ENCODE measurements around the gene RAB9A. TPM values are rescaled to one million over a fixed set of nuclear protein-coding genes. Genes with fewer than 3 reads are reported as not detected.
A peak's percentile ranks its signal among the peaks of the same experiment; 100 is the strongest.
"Not testable (repeated sequence)": the region's sequence is repeated elsewhere in the genome, so short reads cannot be mapped to it uniquely, and the experiment has no call there.

The RAB9A gene
- total and polyA plus RNA-seq, 4 donors = 18.2 to 26.2 (median 20.2) TPM

DNA sequence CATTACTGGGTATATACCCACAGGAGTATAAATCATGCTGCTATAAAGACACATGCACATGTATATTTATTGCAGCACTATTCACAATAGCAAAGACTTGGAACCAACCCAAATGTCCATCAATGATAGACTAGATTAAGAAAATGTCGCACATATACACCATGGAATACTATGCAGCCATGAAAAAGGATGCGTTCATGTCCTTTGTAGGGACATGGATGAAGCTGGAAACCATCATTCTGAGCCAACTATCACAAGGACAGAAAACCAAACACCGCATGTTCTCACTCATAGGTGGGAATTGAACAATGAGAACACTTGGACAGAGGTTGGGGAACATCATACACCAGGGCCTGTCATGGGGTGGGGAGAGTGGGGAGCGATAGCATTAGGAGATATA lies 9.2 kb upstream of the RAB9A start:
- H3K36me3 ChIP-seq (ENCODE audit: control insufficient read depth in 1 of 2, insufficient read depth in 2 of 2, low read length in 1 of 2); ATAC-seq (ENCODE audit: low FRiP score): not testable (repeated sequence)

DNA sequence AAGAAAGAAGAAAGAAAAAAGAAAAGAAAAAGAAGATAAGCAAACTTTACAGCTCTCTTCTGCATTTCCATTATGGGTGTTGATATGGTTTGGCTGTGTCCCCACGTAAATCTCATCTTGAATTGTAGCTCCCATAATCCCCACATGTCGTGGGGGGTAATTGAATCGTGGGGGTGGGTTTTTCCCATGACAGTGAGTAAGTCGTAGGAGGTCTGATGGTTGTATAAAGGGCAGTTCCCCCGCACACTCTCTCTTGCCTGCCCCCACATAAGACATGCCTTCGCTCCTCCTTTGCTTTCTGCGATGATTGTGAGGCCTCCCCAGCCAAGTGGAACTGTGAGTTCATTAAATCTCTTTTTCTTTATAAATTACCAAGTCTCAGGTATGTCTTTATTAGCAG lies 7.3 kb upstream of the RAB9A start:
- ATAC-seq (ENCODE audit: low FRiP score) (no peak), DNase-seq (no peak)
- Histone ChIP-seq H3K27me3 (ENCODE audit: control insufficient read depth in 1 of 2, insufficient read depth in 2 of 2, low read length in 1 of 2) (no peaks in the 10 kb centered on the region), H3K9me3 (ENCODE audit: control insufficient read depth, low read length) (no peaks in the 10 kb centered on the region), H3K4me3 (ENCODE audit: low read length in 2 of 2) (no peak overlapping the region), H3K36me3 (ENCODE audit: control insufficient read depth in 1 of 2, insufficient read depth in 2 of 2, low read length in 1 of 2) (no peaks in the 10 kb centered on the region), H3K27ac (ENCODE audit: low read depth in 1 of 2, low read length in 2 of 2) (no peak overlapping the region), H3K4me1 (ENCODE audit: control insufficient read depth in 1 of 2, insufficient read depth in 2 of 2, low read length in 2 of 2) (no peaks in the 10 kb centered on the region)
- intact Hi-C loops (cut with DNase I) = no loop called here
- WGBS, 2 donors = 71 to 87% methylated on average over 7 of the region's 7 CpGs

More for the DNA sequence above, 9.2 kb upstream of the RAB9A start:
- H3K27me3 ChIP-seq (ENCODE audit: control insufficient read depth in 1 of 2, insufficient read depth in 2 of 2, low read length in 1 of 2); DNase-seq; H3K4me3 ChIP-seq (ENCODE audit: low read length in 2 of 2); H3K4me1 ChIP-seq (ENCODE audit: control insufficient read depth in 1 of 2, insufficient read depth in 2 of 2, low read length in 2 of 2); intact Hi-C loops (cut with DNase I); H3K27ac ChIP-seq (ENCODE audit: low read depth in 1 of 2, low read length in 2 of 2); H3K9me3 ChIP-seq (ENCODE audit: control insufficient read depth, low read length): not testable (repeated sequence)
- WGBS, 2 donors = 95 to 100% methylated on average over 3 to 4 of the region's 4 CpGs

DNA sequence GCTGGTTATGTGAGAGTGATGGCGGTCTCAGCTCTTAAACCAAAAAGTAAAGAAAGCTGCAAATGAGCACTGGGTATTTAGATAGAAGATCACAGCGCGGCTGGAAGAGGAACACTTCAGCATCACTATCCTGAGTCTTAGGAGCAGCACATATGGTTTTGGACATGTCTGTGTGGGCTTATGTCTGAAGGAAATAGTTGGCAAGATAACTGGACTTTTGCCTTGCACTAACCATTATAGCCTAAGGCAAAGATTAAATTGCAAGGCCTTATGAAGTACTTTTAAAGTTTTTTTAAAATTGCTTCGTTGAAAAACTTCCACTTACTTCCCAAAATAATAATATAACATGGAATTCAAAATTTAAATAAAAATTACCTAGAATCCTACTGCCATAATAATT lies 4.6 kb upstream of the RAB9A start:
- no peak for DNase-seq
- no peak for ATAC-seq (ENCODE audit: low FRiP score)
- Histone ChIP-seq H3K36me3 (ENCODE audit: control insufficient read depth in 1 of 2, insufficient read depth in 2 of 2, low read length in 1 of 2) (no peaks in the 10 kb centered on the region), H3K4me1 (ENCODE audit: control insufficient read depth in 1 of 2, insufficient read depth in 2 of 2, low read length in 2 of 2) (no peaks in the 10 kb centered on the region), H3K27me3 (ENCODE audit: control insufficient read depth in 1 of 2, insufficient read depth in 2 of 2, low read length in 1 of 2) (no peaks in the 10 kb centered on the region), H3K4me3 (ENCODE audit: low read length in 2 of 2) (no peak overlapping the region), H3K27ac (ENCODE audit: low read depth in 1 of 2, low read length in 2 of 2) (no peak overlapping the region), H3K9me3 (ENCODE audit: control insufficient read depth, low read length) (no peaks in the 10 kb centered on the region)
- intact Hi-C loops (cut with DNase I) = no loop called here
- 72 to 92% methylated on average over 4 of the region's 4 CpGs for WGBS, 2 donors

DNA sequence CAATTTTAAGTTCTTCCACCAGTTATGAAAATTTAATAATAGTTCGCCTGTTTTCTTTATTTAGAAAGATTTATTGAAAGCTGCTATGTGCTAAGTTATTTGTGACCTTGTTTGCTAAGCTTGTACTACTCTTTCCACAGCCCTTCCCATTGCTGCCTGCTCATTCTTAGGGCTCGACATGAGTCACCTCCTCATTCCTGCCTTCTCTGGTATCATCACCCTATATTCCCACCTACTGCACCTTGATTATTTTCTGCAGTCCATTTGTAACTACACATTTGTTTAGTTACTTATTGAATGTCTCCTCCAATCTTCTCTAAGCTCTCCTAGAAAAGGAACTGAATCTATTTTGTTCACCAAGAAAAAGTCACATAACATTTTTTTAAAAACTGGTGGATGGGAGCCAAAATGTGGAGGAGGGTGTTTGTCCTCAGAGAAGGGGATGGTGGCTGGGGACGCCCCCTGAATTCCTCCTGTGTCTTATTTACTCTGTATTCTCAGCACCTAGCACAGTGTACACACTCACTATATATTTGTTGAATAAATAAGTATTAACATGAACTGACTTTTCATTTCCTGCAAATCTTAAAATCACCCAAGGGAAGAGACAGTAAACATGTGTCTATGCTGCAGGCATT lies 3.7 kb upstream of the RAB9A start:
- no peak overlapping the region for H3K27ac ChIP-seq (ENCODE audit: low read depth in 1 of 2, low read length in 2 of 2)
- intact Hi-C loops (cut with DNase I) = loop anchor here in 1 of 2 donors (5.0 kb wide), 1 partner anchor 33 kb away; the partner anchor contains the start of gene TCEANC
- DNase-seq (no peak), ATAC-seq (ENCODE audit: low FRiP score) (no peak)
- H3K27me3 ChIP-seq (ENCODE audit: control insufficient read depth in 1 of 2, insufficient read depth in 2 of 2, low read length in 1 of 2) = no peaks in the 10 kb centered on the region
- no peaks in the 10 kb centered on the region for H3K9me3 ChIP-seq (ENCODE audit: control insufficient read depth, low read length)
- no peaks in the 10 kb centered on the region for H3K36me3 ChIP-seq (ENCODE audit: control insufficient read depth in 1 of 2, insufficient read depth in 2 of 2, low read length in 1 of 2)
- H3K4me3 ChIP-seq (ENCODE audit: low read length in 2 of 2) = no peak overlapping the region
- 47 to 48% methylated on average over 3 of the region's 3 CpGs for WGBS, 2 donors
- no peaks in the 10 kb centered on the region for H3K4me1 ChIP-seq (ENCODE audit: control insufficient read depth in 1 of 2, insufficient read depth in 2 of 2, low read length in 2 of 2)

DNA sequence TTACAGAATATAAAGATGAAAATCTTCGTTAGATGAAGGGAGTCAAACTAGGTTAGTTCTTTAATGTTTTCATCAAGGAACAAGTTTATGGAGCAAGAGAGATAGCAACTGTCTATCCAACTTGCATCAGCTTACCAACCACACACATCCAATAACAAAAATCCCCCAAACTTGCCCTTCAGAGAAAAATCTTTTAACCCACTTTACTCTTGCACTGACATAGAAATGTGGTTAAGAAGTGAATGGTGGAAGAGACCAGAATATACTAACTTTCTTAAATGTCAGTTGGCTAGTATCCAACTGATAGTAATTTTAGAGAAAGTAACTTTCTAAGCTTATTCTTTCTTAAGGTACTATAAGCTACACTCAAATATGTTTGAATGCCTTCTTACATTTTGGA lies 1.7 kb upstream of the RAB9A start:
- Histone ChIP-seq H3K9me3 (ENCODE audit: control insufficient read depth, low read length) (no peaks in the 10 kb centered on the region), H3K4me3 (ENCODE audit: low read length in 2 of 2) (no peak overlapping the region), H3K27ac (ENCODE audit: low read depth in 1 of 2, low read length in 2 of 2) (no peak overlapping the region), H3K27me3 (ENCODE audit: control insufficient read depth in 1 of 2, insufficient read depth in 2 of 2, low read length in 1 of 2) (no peaks in the 10 kb centered on the region), H3K36me3 (ENCODE audit: control insufficient read depth in 1 of 2, insufficient read depth in 2 of 2, low read length in 1 of 2) (no peaks in the 10 kb centered on the region), H3K4me1 (ENCODE audit: control insufficient read depth in 1 of 2, insufficient read depth in 2 of 2, low read length in 2 of 2) (peaks cover 0 to 3% of the 10 kb centered on the region in 2 donors)
- WGBS, 2 donors = 77 to 98% methylated on average over 1 of the region's 1 CpG
- no peak for DNase-seq
- intact Hi-C loops (cut with DNase I) = loop anchor here in 1 of 2 donors (5.0 kb wide), 1 partner anchor 35 kb away; the partner anchor contains the start of gene TCEANC
- ATAC-seq (ENCODE audit: low FRiP score) = no peak

DNA sequence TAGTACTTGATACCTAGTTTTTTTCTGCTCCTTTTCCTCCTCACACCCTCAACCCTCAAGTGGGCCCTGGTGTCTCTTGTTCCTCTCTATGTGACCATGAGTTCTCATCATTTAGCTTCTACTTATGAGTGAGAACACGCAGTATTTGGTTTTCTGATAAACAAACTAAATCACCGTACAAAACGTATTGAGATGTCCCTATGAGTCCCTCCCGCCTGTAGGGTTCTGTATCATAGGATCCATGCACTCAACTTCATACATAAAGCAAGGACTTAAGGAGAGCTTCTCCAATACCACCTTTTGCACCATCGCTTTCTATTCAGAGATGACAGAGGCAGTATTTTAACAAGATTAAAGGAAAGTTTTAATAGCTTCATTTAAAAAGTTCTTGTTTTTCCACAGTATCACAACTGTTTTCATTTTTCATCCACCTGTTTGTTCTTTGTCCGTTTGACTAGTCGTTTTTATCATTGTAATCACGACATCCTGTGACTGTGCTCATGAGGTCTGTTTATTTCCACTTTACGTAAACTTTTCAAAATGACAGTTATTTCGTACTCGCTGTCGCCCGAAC lies 457 bp upstream of the RAB9A start:
- Histone ChIP-seq H3K36me3 (ENCODE audit: control insufficient read depth in 1 of 2, insufficient read depth in 2 of 2, low read length in 1 of 2) (no peaks in the 10 kb centered on the region), H3K9me3 (ENCODE audit: control insufficient read depth, low read length) (no peaks in the 10 kb centered on the region), H3K4me1 (ENCODE audit: control insufficient read depth in 1 of 2, insufficient read depth in 2 of 2, low read length in 2 of 2) (peaks cover 0 to 3% of the 10 kb centered on the region in 2 donors), H3K4me3 (ENCODE audit: low read length in 2 of 2) (peak overlapping the region; percentile 76 to 83), H3K27ac (ENCODE audit: low read depth in 1 of 2, low read length in 2 of 2) (peak overlapping the region in 1 of 2 donors; percentile 28), H3K27me3 (ENCODE audit: control insufficient read depth in 1 of 2, insufficient read depth in 2 of 2, low read length in 1 of 2) (no peaks in the 10 kb centered on the region)
- ATAC-seq (ENCODE audit: low FRiP score) (no peak), DNase-seq (no peak)
- intact Hi-C loops (cut with DNase I) = loop anchor here in 1 of 2 donors (5.0 kb wide), 1 partner anchor 36 kb away; the partner anchor contains the start of gene TCEANC
- 6 to 10% methylated on average over 13 of the region's 13 CpGs for WGBS, 2 donors

DNA sequence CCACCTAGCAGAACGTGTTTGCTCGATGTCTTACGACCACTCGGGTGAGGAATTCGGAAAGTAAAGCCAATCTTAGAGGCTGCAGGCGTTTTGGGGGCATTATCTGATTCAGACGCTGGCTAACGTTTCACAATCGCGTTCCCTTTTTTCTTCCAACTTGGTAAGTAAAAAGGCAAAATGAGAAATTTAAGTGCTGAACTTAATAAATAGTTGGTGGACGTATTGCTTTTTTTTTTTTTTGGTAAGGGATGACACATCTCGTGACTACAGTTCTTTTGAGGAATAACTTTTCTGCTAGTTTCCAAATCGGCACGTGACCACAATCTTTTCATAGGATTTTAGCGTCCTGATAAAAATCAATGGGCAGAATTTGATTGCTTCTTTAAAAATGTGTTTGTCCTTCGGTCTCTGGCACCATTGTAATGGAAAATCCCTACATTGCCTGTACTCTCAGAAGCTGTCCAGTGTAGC lies 848 bp downstream of the RAB9A start:
- ATAC-seq (ENCODE audit: low FRiP score) = no peak
- no peaks in the 10 kb centered on the region for H3K36me3 ChIP-seq (ENCODE audit: control insufficient read depth in 1 of 2, insufficient read depth in 2 of 2, low read length in 1 of 2)
- H3K4me1 ChIP-seq (ENCODE audit: control insufficient read depth in 1 of 2, insufficient read depth in 2 of 2, low read length in 2 of 2) = peaks cover 0 to 3% of the 10 kb centered on the region in 2 donors
- no peaks in the 10 kb centered on the region for H3K27me3 ChIP-seq (ENCODE audit: control insufficient read depth in 1 of 2, insufficient read depth in 2 of 2, low read length in 1 of 2)
- peak overlapping the region; percentile 83 to 90 for H3K4me3 ChIP-seq (ENCODE audit: low read length in 2 of 2)
- WGBS, 2 donors = 1 to 3% methylated on average over 16 of the region's 16 CpGs
- no peak for DNase-seq
- no peaks in the 10 kb centered on the region for H3K9me3 ChIP-seq (ENCODE audit: control insufficient read depth, low read length)
- intact Hi-C loops (cut with DNase I) = loop anchor here (5.0 kb wide), 2 partner anchors 37 to 43 kb away; partner anchors contain the start of genes OFD1 (in 2 of the 2), TRAPPC2 (in 2 of the 2) and TCEANC (in 1 of the 2)
- H3K27ac ChIP-seq (ENCODE audit: low read depth in 1 of 2, low read length in 2 of 2) = peak overlapping the region in 1 of 2 donors; percentile 88

DNA sequence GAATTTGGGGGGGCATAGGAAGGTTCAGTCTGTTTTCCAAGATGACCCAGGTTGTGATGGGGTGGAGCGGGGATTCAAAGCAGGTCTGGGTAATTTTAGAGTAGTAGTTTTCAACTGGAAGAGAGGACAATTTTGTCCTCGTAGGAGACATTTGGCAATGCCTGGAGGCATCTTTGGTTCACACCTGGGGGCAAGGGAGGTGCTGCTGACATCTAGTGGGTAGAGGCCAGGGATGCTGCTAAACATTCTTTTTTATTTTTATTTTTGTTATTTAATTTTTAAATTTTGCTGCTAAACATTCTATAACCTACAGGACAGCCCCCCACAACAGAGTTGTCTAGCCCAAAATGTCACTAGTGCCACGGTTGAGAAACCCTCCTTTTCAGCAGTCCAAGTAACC lies 1.9 kb downstream of the RAB9A start:
- WGBS, 2 donors = 67 to 74% methylated on average over 3 of the region's 3 CpGs
- intact Hi-C loops (cut with DNase I) = loop anchor here (5.0 kb wide), 1 partner anchor 41 kb away; the partner anchor contains the start of genes OFD1 (in 2 of the 2) and TRAPPC2 (in 2 of the 2)
- Histone ChIP-seq H3K9me3 (ENCODE audit: control insufficient read depth, low read length) (no peaks in the 10 kb centered on the region), H3K4me3 (ENCODE audit: low read length in 2 of 2) (peak overlapping the region in 1 of 2 donors; percentile 83), H3K36me3 (ENCODE audit: control insufficient read depth in 1 of 2, insufficient read depth in 2 of 2, low read length in 1 of 2) (no peaks in the 10 kb centered on the region), H3K27ac (ENCODE audit: low read depth in 1 of 2, low read length in 2 of 2) (no peak overlapping the region), H3K27me3 (ENCODE audit: control insufficient read depth in 1 of 2, insufficient read depth in 2 of 2, low read length in 1 of 2) (no peaks in the 10 kb centered on the region), H3K4me1 (ENCODE audit: control insufficient read depth in 1 of 2, insufficient read depth in 2 of 2, low read length in 2 of 2) (peaks cover 2 to 6% of the 10 kb centered on the region in 2 donors)
- ATAC-seq (ENCODE audit: low FRiP score) (no peak), DNase-seq (no peak)
